Measurements from ENCODE around the gene SBF2.

Gene SBF2

DNA sequence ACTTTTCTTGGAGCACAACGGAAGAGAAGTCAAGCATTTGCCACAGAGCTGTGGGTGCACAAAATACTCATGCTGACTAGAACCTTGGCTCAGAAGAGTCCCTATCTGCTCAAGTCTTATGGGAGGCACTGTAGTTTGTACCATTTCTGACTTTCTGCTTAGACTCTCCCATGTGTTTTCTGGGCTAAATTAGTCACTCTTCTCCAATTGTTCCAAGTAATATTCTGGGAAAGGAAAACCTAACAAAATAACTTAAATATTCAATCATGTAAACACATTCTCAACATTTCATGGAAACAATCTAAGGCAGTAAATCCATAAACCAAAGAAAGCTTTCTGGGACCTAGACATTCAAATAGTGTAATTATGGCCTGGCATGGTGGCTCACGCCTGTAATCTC lies 409.4 kb downstream of the SBF2 start:
- DNase-seq: no peak

DNA sequence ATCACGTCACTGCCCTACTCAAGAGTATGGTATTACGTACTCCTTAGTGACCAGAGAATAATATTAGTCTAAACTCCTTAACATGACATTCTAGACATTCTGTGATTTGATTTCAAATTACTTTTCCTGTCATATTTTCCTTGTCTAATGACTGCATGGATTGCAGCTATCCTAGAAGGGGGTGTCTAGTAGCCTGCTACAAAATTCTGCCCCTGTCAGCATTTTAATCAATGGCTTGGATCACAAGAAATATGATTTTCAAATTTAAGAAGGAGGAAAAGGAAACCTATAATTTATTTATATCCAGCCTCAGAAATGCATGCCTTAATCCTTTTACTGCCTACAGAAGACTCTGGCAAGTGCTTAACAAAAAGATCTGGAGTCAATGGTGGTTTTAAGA lies 413.4 kb downstream of the SBF2 start:
- no peak for DNase-seq

DNA sequence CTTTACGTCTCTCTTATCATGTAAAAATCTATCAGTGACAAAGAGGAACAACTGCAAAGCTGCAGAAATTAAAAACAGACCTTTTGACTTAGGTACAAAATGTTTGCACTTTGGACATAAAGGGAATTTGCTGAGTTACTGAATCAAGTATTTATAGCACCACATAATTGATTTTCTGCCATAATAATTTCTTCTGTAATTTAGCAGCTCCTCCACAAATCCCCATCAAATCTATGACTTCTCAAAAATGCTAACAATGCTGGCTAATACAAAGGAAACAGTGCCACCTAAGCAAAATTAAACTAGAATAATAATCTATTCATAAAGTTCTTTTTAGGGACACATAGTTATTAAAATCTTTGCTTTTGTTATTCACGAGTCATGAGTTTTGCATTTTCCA lies 415.1 kb downstream of the SBF2 start:
- DNase-seq: no peak

DNA sequence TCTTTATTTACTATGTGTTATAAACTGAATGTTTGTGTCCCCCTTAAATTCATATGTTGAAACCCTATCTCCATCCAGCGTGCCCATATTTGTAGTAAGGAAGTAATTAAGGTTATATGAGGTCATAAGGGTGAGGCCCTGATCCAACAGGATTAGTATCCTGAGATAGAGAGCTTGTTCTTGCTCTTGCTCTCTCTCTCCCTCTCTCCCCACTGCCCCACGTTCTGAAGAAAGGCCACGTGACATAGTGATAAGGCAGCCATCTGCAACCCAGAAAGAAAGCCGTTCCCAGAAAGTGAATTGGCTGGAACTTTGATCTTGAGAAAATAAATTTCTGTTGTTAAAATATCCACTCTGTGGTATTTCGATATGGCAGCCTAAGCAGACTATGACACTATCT lies 417.7 kb downstream of the SBF2 start:
- DNase-seq: no peak

DNA sequence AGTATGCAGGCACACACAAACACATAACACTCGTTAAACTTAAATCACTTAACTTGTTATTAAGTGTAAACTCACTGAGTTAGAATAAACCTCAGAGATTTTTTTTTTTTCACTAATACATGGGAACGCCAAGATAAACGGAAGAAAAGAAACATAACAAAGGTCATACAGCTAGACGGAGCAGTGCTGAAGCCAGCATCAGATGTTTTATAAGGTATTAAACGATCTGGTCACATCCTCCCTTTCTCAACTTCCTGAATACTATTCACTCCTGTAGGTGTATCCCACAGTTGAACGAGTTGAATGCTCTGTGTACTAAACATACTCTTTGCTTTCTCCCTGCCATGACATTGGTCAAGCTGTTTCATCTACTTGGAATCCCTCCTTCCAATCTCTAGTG lies 418.2 kb downstream of the SBF2 start:
- no peak for DNase-seq

DNA sequence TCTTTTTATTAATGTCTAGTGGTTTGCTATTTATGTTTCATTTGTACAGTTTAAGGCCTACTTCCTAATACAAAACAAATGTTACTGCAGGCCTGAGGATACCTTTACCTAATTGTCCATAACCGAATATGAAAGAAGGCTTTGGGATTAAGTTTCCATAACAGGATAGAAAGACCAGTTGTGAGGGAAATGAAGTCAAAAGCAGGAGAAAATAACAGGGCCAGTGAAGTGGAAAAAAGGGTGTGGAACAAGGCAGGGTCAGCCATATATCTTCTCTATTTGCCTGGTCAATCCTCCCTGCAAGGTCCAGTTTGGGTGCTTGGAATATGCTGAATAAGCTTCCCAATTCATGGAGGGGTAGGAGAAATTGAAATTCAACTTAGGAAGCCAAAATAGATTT lies 418.6 kb downstream of the SBF2 start:
- no peak for DNase-seq

DNA sequence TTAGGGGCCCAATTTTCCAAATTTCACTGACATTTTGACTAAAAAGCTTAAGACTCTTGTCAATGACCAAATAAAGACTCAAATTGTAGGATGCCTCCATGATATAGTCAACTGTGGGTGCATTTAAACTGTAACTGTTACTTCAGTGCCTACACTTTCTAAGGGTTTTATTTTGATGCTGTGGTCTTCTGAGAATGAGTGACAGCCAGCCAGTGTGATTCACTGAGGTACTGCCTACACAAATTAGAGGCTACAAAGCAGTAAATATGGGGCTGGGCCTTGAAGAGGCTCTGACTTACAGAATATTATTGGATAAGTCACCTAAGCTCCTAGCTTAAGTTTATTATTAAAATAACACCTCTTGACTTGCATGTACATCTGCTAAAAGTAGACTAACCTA lies 419.6 kb downstream of the SBF2 start:
- no peak for DNase-seq

DNA sequence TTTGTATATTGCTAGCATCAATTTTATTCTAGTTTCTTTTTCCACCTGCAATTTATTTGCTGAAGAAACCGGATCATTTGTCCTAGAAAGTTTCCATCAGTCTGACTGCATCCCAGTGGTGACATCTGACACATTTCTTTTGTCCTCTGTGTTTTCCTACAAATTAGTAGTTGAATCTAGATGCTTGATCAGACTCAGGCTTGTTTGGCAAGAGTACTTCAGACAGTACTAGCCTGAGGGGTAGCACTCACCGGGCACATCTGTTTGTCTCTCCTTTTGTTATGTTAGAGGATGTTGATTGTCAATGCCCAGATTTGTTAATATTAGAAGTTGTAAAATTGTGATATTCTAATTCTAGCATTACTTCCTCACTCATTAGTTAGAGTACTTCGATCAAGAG lies 425.4 kb downstream of the SBF2 start:
- DNase-seq: no peak

DNA sequence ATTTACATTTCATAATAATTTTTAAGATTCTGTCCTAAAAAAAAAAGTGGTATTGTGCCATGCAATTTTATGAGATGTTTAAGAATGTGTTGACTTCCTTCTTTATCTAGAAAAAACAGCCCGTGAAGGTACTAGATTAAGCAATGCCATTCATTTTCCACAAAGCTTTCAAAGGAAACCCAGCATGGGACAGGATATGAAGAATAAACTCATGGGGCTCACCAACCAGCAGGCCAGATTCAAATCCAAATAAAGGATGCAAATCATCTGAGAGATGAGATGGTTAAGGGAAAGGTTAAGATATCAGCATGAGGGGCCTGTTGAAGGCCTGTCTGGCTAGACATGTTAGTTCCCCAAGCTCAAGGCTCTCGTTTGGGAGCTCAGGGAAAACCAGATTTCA lies 431.0 kb downstream of the SBF2 start:
- DNase-seq: no peak

DNA sequence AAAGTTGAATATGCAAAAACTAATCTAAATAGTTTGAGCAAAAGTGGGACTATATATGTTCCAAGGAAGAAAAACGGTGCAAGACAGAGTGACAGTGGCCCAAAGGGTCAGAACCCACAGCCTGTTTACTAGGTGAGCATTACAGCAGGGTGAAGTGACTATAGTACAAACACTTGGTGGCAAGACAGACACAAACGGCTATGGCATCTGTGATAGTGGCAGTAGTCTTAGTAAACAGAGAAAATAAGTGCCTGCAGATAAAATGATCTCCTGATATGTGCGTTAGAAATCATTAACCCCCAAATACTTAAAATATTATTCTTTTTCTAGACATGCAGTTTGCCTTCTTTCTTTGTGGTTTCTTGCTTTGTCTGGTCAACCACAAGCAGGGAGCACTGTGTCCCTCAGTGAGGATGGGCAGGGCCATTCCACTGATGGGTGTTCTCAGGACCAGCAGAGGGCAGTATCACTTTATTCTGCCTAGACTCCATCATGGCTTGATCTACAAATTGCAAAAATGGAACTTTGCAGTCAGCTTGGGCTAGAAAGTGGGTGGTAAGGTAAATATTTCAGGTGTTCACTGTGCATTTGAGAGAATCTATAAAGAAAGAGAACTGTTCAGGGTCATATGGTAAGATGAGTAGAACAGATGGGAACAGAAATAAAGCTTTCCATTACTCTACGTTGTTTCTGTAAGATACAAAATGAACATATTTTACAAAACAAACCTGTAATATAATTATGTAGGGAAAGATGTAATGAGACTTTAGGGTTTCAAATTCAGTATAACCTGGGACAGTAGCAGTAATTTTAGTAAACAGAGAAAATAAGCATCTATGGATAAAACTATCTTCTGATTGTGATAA lies 431.9 kb downstream of the SBF2 start:
- DNase-seq: peak; percentile 79

DNA sequence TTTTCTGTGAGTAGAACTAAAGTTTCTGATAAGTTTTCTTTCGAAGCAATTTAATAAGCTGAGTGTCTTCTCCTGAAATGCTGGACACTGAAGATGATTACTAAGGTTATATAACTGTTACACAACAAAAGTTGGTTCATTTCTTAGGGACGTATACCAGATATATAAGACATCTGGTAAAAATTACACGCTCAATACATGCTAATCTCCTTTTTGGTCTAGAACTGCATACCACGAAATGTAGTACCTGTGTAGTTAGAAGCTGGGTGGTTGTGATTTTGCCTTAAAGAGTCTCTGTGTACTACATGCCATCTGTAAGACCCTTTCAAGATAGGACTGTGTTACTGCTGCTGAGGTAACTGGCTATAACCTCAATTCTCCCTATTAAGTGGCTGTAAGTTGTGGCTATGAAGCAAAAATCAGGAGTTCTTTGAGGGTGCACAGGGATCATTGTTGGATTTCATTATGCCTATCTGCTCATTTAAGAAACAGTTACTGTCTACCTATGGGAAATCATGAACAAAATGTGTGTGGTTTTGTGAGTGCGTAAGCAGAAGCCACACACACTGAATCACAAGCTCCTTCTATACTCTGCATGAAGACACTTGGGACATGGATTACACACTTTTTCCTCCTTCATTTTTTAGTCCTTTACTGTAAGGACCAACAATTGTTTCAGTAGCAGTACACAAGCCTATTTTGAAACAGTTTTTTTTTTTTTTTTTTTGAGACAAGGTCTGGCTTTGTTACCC lies 434.3 kb downstream of the SBF2 start:
- no peak for DNase-seq

DNA sequence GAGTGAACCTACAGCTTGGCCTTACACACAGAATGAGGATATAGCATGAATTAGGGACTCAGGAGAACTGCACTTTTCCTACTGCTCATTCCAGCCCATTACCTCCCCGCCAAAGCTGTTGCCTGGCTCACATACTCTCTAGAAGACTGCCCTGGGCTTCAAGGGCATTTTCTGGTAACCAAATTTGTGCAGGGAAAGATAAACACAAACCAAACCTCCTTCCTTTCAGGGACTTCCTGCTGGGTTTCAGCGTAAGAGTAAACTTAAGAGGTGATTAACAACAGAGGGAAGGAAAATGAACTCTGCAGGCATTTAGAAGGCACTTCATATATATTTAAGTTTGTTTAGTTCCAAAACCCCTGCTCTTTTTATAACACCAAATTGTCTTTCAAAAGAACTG lies 435.2 kb downstream of the SBF2 start:
- peak; percentile 47 for DNase-seq

DNA sequence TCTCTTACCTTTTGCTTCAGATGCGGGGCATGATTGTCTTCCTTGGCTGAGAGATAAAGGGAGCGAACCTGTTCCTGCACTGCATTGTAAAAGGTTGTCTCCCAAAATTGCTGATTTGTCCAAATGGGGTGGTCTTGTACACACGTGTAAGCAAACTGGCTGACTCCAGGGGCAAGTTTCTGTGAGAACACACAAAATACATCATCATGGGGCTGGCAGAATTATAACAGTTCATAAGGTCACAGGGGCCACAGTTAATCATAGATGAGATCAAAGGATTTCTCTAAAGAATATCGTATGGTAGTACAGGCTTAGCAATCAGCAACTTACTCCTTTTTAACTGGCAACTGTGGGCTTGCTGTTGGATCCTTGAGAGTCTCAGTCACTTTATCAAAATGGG lies 435.8 kb downstream of the SBF2 start:
- no peak for DNase-seq

DNA sequence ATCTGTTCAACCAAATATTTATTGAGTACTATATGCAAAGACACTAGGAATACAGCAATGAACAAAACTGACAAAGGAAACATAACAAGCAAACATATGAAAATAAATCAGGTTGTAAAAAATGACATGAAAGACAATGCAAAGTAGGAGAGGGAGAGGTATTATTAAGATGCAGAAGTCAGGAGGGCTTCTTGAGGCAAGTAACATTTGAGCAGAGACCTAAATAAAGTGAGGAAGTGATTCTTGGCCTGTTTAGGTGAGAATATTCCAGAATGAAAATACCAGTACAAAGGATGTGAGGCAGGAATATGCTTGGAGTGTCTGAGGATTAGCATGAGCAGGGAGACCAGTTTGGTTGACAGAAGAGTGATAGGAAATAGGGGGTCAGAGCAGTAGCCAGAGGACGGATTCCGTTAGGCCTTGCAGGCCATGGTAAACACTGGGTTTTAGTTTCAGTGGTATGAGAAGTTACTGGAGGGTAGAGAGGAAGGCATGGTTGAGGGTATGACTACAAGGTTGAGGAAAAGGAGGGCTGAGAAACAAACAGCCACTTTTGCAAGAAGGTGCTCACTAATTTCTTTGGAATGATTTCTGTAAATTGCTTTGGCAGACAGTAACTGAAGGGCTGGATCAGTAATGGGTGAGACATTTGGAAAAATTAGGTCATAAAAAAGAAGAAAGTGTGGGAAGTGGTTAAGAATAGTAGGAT lies 438.3 kb downstream of the SBF2 start:
- peak; percentile 68 for DNase-seq

DNA sequence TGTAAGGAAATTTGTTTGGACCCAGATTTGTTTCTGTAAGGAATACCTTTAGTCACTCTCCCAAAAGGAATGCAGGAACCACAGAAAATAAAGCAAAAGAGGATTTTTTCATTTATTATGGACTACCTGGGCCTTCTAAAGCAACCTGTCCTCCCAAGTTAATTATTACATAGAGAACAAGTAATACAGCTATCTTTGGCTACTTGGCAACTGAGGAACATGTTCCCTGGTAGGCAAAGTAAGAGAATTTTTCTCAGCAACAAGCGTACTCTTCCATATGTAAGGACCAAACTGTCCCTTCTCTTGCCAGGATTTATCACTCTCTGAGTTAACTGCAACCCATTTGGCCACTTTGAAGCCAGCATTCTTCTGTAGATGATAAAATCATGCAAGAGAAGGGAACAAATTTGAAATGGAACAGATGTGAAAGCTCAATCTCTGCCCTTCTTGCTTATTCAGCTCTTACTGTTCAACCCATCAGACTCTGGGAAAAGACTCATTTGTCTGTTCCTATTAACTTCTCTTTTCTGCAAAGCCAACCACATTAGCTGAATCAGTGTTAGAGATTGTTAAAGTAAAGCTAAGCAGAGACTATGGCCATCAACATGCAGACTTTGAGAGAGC lies 440.0 kb downstream of the SBF2 start:
- DNase-seq: no peak

DNA sequence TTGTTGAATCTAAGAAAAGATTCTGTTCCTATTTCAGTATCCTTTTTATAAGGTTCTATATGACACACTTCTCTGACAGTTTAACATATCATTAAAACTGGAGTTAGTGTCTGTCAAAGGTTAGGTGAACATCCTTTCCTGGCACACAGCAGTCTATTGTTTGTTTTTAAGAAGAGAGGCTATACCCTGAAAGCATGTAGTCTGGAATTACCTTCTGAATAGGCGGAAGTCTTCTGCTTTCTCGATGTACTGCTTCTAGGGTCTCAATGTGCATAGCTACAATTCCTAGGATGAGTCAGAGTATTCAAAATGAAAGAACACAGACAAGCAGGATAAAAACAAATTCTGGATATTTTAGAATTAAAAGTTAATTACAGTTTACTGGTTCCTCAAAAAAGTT lies 441.6 kb downstream of the SBF2 start:
- DNase-seq: no peak

DNA sequence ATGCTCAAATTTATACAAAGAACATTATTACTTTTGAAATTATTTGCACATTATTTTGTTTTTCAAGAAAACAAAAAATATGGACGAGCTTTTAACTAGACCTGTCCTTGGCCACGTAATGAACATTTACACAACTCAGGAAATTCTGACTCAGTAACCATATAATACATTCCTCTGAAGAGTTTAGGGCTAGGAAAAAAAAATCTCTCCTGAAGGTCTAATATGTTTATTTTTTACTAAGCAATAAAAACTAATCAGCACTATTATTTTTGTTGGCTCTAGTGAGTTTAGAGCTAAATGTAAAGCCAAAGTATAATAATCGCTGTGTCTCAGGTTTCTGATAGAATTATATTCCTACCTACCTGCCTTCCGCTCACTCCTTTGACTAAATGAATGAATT lies 442.7 kb downstream of the SBF2 start:
- DNase-seq: peak; percentile 61

DNA sequence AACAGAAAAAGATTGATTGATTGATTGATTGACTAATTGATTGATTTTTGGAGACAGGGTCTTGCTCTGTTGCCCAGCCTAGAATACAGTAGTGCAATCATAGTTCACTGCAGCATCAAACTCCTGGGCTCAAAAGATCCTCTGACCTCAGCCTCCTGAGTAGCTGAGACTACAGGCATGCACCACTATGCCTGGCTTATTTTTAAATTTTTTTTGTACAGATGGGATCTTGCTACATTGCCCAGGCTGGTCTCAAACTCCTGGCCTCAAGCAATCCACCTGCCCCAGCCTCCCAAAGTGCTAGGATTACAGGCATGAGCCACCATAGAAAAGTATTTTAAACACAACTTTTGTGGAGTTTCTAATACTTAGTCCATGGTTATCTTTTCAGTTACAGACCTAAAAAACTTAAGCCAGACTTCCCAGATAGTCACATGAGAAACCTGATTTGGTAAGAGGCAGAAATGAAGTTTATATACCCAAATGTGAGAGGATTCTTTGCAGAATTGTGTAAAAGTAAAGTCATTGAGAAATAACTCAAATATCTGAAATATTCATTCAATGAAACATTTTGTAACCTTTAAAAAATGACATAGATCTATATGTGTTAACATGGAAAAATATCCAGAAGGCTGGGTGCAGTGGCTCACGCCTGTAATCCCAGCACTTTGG lies 443.7 kb downstream of the SBF2 start:
- DNase-seq: no peak

DNA sequence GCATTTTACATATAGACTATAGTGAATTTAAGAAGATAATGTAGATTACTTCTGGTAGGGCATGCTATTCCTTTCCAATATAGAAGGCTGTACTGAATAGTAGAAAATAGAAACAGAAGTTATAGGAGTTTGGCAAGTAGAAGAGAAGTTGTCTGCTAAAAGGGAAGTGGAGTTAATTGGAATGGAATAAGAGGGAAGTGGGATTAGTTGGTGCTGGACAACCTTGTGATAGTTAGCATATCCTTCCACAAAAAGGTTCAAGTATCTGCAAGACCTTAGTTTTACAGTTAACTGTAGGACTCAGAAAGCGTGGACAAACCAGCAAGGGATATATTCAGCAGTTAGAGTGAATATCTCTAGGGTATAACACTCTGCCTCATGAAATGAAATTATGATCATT lies 444.6 kb downstream of the SBF2 start:
- no peak for DNase-seq

DNA sequence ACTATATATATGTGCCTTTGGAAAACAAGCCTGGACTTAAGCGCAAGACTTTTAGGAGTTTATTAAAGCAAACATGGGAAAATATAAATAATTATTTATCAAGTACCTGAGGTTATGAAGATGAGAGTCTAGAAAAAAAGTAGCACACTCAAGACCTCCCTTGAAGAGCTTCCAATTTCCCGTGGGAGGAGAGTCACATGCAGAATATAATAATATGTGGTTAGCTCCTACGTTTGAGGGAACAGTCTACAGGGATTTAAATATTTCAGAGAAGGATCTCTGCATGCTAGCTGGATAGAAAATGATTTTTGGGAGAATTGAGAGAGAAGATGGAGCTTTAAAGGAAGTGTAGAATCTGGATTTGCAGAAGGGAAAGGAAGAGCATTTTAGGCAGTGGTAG lies 446.4 kb downstream of the SBF2 start:
- DNase-seq: no peak

DNA sequence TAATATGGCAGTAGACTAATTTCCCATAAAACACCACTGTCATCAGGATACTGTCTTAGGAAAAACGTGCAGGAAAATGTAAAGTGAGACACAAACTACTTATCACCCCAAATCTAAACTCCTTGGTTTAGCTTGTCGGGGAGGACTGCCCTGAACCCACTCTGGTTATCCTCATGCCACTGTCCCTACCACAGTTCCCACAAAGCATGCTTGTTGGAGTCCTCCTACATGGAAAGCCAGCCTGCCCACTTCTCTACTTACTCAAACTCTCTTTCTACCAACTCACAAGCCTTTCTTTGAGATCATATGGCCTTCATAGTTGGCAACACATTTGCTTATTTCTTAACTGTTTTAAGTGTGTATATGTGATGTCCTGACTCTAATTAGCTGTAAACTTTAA lies 451.1 kb downstream of the SBF2 start:
- DNase-seq: no peak

DNA sequence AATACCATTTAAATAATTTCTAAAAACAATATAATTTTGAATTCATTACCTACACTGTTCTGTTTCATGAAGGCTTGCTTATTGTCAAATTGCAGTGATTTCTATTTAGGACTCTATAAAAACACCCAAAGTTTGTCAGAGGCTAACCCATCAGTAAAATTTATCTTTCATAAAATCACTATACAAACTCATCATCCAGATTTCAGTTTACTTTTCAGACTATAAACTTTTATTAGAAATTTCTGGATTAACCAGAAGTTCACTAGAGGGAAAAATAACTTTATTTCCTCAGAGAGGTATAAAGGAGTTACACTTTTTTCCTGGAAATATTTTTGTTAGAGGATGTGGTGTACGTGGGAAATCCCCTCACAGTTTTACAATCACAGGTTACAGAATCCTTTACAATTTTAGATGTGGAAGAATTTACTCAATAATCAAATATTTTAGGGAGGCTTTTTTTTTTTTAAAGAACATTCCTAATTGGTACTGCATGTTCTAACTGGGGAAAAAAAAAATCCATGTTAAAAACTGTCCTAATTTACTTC lies 453.5 kb downstream of the SBF2 start:
- DNase-seq: no peak

DNA sequence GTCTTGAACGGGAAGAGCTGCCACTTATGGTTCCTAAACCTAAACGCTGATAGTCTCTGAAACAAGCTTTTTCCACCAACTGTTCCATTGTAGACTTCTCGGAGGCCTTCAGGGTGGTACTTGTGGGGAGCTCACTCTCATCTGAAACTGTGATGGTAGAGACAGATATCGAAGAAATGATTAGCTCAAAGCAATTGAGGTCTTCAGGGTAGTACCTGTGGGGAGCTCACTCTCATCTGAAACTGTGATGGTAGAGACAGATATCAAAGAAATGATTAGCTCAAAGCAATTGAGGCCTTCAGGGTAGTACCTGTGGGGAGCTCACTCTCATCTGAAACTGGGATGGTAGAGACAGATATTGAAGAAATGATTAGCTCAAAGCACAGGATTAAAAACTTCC lies 454.5 kb downstream of the SBF2 start:
- no peak for DNase-seq

Data from EL (cell line).